RWPE1 (cell line): ENCODE data around the gene OTUB1.

Experiments
- CTCF ChIA-PET: fragments of 350-600 bp; sonication (Branson Sonifier 250); formaldehyde crosslinking; extraction: SDS; loops from one replicate; lab custom pipeline; 2021; lab: Yijun Ruan, JAX
- POLR2A ChIA-PET: fragments of 400-600 bp; formaldehyde crosslinking; extraction: SDS; loops from one replicate; lab custom pipeline; 2020; ENCODE audit warnings: antibody characterized with exemption; ENCODE audit not compliant: low non-redundant PET; lab: Yijun Ruan, JAX
- DNase-seq: peaks from one replicate; pipeline ENCODE4 v3.0.0; 2012; ENCODE audit warnings: low spot score
- H3K27ac ChIP-seq: fragments of 450-650 bp; 2 replicates; pipeline ENCODE4 v1.5.1; 2017
- TF ChIP-seq, protein P1 (sequence below): fragments of 450-650 bp; conservative IDR thresholded peaks from 2 replicates; pipeline ENCODE4 v1.5.1; 2017; ENCODE audit warnings: low read depth, mild to moderate bottlenecking

OTUB1 gene

DNA sequence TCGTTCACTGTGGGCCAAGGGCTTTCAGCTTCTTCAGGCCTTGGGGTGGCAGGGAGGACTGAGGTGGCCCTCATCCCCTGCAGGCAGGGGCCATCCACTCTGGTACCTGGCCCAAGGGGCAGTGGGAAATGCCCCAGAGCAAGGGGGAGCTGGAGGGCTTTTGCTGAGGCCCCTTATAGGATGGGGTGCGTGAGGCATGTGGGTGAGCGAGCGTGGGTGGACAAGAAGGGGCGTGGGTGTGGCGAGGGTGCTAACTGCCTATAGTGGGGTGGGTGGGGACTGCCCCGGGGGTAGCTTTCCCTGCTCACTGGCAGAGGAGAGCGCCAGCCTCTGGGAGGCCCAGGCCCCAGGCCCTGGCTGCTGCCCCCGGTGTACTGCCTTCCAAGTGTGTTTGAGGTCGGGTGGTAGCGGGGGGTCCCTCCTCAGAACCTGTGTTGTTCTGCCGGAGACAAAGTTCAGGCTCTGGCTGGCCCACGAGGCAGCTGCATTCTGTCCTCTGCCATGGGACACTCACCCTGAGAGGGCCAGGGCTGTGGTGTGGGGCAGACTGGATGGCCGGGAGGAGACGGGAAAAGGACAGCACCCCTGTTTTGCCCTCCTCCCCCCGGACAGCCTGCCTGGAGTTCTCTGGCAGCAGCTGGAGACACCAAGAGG, 52.9 kb downstream of the OTUB1 start:
- CTCF ChIA-PET: interaction anchor here (0.6 kb wide), 1 partner anchor 110 kb away, joined by 3 read pairs; no protein-coding TSS in a partner anchor
- DNase-seq: no peak
- H3K27ac ChIP-seq: no peak overlapping the region; the same call in 1 of the 2 replicates
- TF ChIP-seq, protein P1, sequence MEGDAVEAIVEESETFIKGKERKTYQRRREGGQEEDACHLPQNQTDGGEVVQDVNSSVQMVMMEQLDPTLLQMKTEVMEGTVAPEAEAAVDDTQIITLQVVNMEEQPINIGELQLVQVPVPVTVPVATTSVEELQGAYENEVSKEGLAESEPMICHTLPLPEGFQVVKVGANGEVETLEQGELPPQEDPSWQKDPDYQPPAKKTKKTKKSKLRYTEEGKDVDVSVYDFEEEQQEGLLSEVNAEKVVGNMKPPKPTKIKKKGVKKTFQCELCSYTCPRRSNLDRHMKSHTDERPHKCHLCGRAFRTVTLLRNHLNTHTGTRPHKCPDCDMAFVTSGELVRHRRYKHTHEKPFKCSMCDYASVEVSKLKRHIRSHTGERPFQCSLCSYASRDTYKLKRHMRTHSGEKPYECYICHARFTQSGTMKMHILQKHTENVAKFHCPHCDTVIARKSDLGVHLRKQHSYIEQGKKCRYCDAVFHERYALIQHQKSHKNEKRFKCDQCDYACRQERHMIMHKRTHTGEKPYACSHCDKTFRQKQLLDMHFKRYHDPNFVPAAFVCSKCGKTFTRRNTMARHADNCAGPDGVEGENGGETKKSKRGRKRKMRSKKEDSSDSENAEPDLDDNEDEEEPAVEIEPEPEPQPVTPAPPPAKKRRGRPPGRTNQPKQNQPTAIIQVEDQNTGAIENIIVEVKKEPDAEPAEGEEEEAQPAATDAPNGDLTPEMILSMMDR: no peak
- POLR2A ChIA-PET: no interaction called here

DNA sequence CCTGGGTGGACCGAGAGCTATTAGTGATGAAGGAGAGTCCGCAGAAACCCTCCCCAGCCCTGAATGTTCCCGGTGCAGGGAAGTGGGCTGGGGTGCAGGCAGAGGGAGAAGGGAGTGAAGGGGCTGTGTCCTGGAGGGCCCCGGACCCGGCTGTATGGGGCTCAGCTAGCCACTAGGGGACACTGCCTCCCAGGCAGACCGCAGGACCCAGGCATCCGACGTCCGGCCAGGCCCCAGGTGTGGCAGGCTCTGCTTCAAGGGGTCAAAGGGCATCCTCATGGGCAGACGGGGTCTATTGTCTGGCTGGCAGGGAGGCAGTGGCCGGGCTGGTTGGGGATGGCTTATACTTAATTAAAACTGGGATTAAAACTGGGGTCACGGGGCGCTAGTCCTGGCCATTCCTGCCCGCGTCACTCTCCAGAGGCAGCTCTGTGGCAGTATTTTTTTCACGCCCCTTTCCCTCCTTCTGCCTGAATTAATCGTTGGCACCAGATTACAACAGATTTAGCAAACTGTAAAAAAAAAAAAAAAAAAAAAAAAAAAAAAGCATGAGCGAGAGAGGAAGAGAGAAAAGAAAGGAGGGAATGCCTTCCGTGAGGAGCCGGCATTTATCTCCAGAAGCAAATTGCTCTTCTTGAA, 54.6 kb downstream of the OTUB1 start:
- ChIA-PET CTCF (interaction anchor here (0.7 to 1.1 kb wide), 2 partner anchors 14 to 106 kb away, joined by 4 read pairs; no protein-coding TSS in a partner anchor), POLR2A (no interaction called here)
- no peak for DNase-seq
- no peak overlapping the region for H3K27ac ChIP-seq
- TF ChIP-seq, protein P1: peak; percentile 26; the same call in 1 of the 2 replicates

DNA sequence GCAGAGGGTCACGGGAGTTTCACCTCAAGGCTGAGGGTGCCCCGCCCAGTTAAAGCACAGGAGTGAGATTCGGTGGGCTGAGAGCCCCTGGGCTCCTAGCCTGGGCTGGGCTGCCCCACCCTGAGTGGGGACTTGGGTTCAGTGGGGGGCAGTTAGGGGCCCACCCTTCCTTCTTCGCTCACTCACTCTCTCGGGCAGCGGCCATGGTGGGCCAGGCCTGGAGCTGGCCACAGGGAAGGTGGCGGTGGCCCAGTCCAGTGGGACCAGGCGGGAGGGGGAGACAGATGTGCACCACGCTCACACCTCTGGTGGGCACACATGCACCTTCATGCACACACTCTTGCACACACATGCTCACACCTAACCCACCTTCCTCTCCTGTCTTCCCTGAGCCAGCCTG, 55.6 kb downstream of the OTUB1 start:
- H3K27ac ChIP-seq: no peak overlapping the region
- no peak for DNase-seq
- ChIA-PET POLR2A (no interaction called here), CTCF (interaction anchor here (0.6 to 0.7 kb wide), 3 partner anchors 105 to 1005 kb away, joined by 3 to 5 read pairs (median 4); no protein-coding TSS in a partner anchor)
- TF ChIP-seq, protein P1: no peak

GRCh38 chr11:64042301-64042700, 56.1 kb downstream of the OTUB1 start:
- POLR2A ChIA-PET: no interaction called here
- TF ChIP-seq, protein P1: no peak
- no peak for DNase-seq
- CTCF ChIA-PET: interaction anchor here (0.6 kb wide), 1 partner anchor 1004 kb away, joined by 3 read pairs; no protein-coding TSS in a partner anchor
- H3K27ac ChIP-seq: no peak overlapping the region

DNA sequence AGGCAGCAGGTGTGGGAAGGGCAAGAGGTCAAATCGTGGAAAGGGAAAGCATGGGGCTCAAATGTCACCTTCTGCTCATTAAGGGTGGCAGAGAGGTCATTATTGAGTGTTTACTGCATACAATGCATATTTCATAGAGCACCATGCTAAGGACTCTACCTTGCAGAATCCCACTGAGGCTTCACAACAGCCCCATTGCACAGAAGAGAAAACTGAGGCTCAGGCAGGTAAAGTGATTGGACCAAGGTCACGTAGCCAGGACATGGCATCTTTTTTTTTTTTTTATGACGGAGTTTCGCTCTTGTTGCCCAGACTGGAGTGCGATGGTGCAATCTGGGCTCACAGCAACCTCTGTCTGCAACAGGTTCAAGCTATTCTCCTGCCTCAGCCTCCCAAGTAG, 57.3 kb downstream of the OTUB1 start:
- DNase-seq: no peak
- no peak overlapping the region for H3K27ac ChIP-seq
- ChIA-PET CTCF (interaction anchor here (0.7 kb wide), 1 partner anchor 79 kb away, joined by 5 read pairs; no protein-coding TSS in a partner anchor), POLR2A (interaction anchor here (0.6 kb wide), 1 partner anchor 41 kb away, joined by 3 read pairs; no protein-coding TSS in a partner anchor)
- TF ChIP-seq, protein P1: no peak

GRCh38 chr11:64044730-64045393, 58.6 kb downstream of the OTUB1 start:
- TF ChIP-seq, protein P1: no peak
- no peak for DNase-seq
- POLR2A ChIA-PET: no interaction called here
- CTCF ChIA-PET: interaction anchor here (0.7 kb wide), 2 partner anchors 26 to 141 kb away, joined by 4 read pairs; no protein-coding TSS in a partner anchor
- no peak overlapping the region for H3K27ac ChIP-seq
